GM23338 (cell line): ENCODE data around the gene NCCRP1. TPM values are rescaled to one million over a fixed set of nuclear protein-coding genes. Genes with fewer than 3 reads are reported as not detected.

Experiments used
- ATAC-seq: fragments of 200-7000 bp; cut with Tn5 transposase; 3 replicates; pipeline ENCODE4 v1.9.1; 2020
- DNase-seq: peaks from one replicate; pipeline ENCODE4 v3.0.0-alpha.2; 2015; ENCODE audit warnings: low spot score
- H2AFZ ChIP-seq: fragments of 200-600 bp; sonication (generic); 2 replicates; pipeline ENCODE4 v1.8.0; 2016; ENCODE audit warnings: antibody characterized with exemption, mild to moderate bottlenecking, moderate library complexity
- H3F3A ChIP-seq: fragments of 200-600 bp; sonication (generic); replicated peaks from 2 replicates; pipeline ENCODE4 v1.8.0; 2017; ENCODE audit warnings: antibody characterized with exemption, mixed run types, low read depth
- H3K27ac ChIP-seq: fragments of 200-600 bp; sonication (generic); 2 replicates; pipeline ENCODE4 v1.6.1; 2016; ENCODE audit warnings: low read depth
- H3K27me3 ChIP-seq: fragments of 200-600 bp; sonication (generic); 2 replicates; pipeline ENCODE4 v1.8.0; 2016; ENCODE audit warnings: mild to moderate bottlenecking, mixed run types, moderate library complexity; ENCODE audit not compliant: insufficient read depth
- H3K36me3 ChIP-seq: fragments of 200-600 bp; sonication (generic); 2 replicates; pipeline ENCODE4 v1.8.0; 2016; ENCODE audit warnings: mild to moderate bottlenecking; ENCODE audit not compliant: insufficient read depth
- H3K4me1 ChIP-seq: fragments of 200-600 bp; sonication (generic); 2 replicates; pipeline ENCODE4 v1.8.0; 2016; ENCODE audit warnings: mild to moderate bottlenecking, moderate library complexity; ENCODE audit not compliant: insufficient read depth
- H3K4me2 ChIP-seq: fragments of 200-600 bp; sonication (generic); 2 replicates; pipeline ENCODE4 v1.7.1; 2017; ENCODE audit warnings: mixed run types
- H3K4me3 ChIP-seq: fragments of 200-600 bp; sonication (generic); 2 replicates; pipeline ENCODE4 v1.6.1; 2016; ENCODE audit warnings: mixed run types
- H3K79me2 ChIP-seq: fragments of 200-600 bp; sonication (generic); replicated peaks from 2 replicates; pipeline ENCODE4 v1.8.0; 2017; ENCODE audit warnings: mild to moderate bottlenecking; ENCODE audit not compliant: insufficient read depth
- H3K9me2 ChIP-seq: fragments of 200-600 bp; sonication (generic); 2 replicates; pipeline ENCODE4 v1.8.0; 2017; ENCODE audit not compliant: insufficient read depth
- H4K20me1 ChIP-seq: fragments of 200-600 bp; sonication (generic); replicated peaks from 2 replicates; pipeline ENCODE4 v1.8.0; 2017; ENCODE audit warnings: mild to moderate bottlenecking; ENCODE audit not compliant: insufficient read depth
- H3K27ac Mint-ChIP-seq: 2 replicates; pipeline ENCODE4 v1.8.0; 2020; ENCODE audit warnings: inconsistent platforms, mild to moderate bottlenecking, moderate library complexity, mixed read lengths
- H3K27me3 Mint-ChIP-seq: 3 replicates; pipeline ENCODE4 v1.8.0; 2022; ENCODE audit warnings: low read depth, mild to moderate bottlenecking, moderate library complexity, mixed read lengths, inconsistent platforms; ENCODE audit not compliant: insufficient read depth, poor library complexity
- H3K36me3 Mint-ChIP-seq: 3 replicates; pipeline ENCODE4 v1.8.0; 2021; ENCODE audit warnings: low read depth, mild to moderate bottlenecking, inconsistent platforms, moderate library complexity, mixed read lengths
- H3K4me1 Mint-ChIP-seq: 3 replicates; pipeline ENCODE4 v1.8.0; 2020; ENCODE audit warnings: mild to moderate bottlenecking, inconsistent platforms, mixed read lengths
- H3K4me3 Mint-ChIP-seq: 3 replicates; pipeline ENCODE4 v1.8.0; 2021; ENCODE audit warnings: moderate library complexity, mild to moderate bottlenecking, inconsistent platforms, mixed read lengths
- H3K9me3 Mint-ChIP-seq: 3 replicates; pipeline ENCODE4 v1.8.0; 2020; ENCODE audit warnings: moderate library complexity, mild to moderate bottlenecking, inconsistent platforms, mixed read lengths
- CREB1 ChIP-seq: fragments of 250-450 bp; sonication (Bioruptor Pico); IDR thresholded peaks from 2 replicates; pipeline ENCODE4 v1.5.0; 2020; ENCODE audit warnings: low read depth, mild to moderate bottlenecking, moderate library complexity
- CTCF ChIP-seq, 2 experiments: fragments of 200-600 bp in 1 of 2; sonication (generic) in 1 of 2; conservative IDR thresholded peaks; 2 replicates each; pipeline versions ENCODE4 v1.5.1 to v1.6.1; 2016 to 2017; ENCODE audit warnings: antibody characterized with exemption in 2 of 2, low read depth in 2 of 2, mild to moderate bottlenecking in 2 of 2, moderate library complexity in 1 of 2
- ETS1 ChIP-seq: IDR thresholded peaks from 2 replicates; pipeline ENCODE4 v1.6.1; 2016; ENCODE audit warnings: antibody characterized with exemption
- EZH2 ChIP-seq: fragments of 200-600 bp; sonication (generic); IDR thresholded peaks from one replicate; pipeline ENCODE4 v1.8.0; 2017; ENCODE audit warnings: antibody characterized with exemption, mild to moderate bottlenecking, low read depth; ENCODE audit not compliant: unreplicated experiment
- ZNF462 ChIP-seq: fragments of 250-450 bp; sonication (Bioruptor Pico); IDR thresholded peaks from 2 replicates; pipeline ENCODE4 v1.5.0; 2020; ENCODE audit warnings: mild to moderate bottlenecking, moderate library complexity
- polyA plus RNA-seq: library from polyadenylated mRNA; unstranded; fragments of >200 nt; fragmentation: Nextera tagmentation; extraction: Ambion mirVana; gene quantifications from 2 replicates; pipeline ENCODE4 v1.2.1, GENCODE V29; 2016
- total RNA-seq: library from RNA; depleted of rRNA; stranded (reverse); fragments of >200 nt; shearing (Covaris generic); gene quantifications from 2 replicates; pipeline ENCODE4 v1.2.3, GENCODE V29; 2014

Gene NCCRP1
- total and polyA plus RNA-seq, 2 experiments from 2014 or later: 3.6 to 6.2 TPM

GRCh38 chr19:39177736-39178135, 19.0 kb upstream of the NCCRP1 start (continued):
- TF ChIP-seq ZNF462 (no peak), CTCF (conservative IDR thresholded peaks at IDR 0.05; ENCODE audit: low read depth in 2 of 2) (no peak)

GRCh38 chr19:39178296-39179006, 18.3 kb upstream of the NCCRP1 start:
- Histone ChIP-seq H3K9me2 (no peaks in the 10 kb centered on the region), H3K79me2 (no peaks in the 10 kb centered on the region), H3K4me3 (no peak overlapping the region), H3K4me2 (no peak overlapping the region), H3K4me1 (no peaks in the 10 kb centered on the region), H2AFZ (no peak overlapping the region), H3K36me3 (no peaks in the 10 kb centered on the region; the same call in 1 of the 2 replicates), H3K27ac (no peak overlapping the region), H4K20me1 (0 out of 2 replicates have a peak, but pooled peaks cover 2% of the 10 kb centered on the region), H3K27me3 (no peaks in the 10 kb centered on the region), H3F3A (no peaks in the 10 kb centered on the region)
- H3K36me3 Mint-ChIP-seq: no peaks in the 10 kb centered on the region; the same call in 2 of the 3 replicates
- peaks cover 3% of the 10 kb centered on the region for H3K27me3 Mint-ChIP-seq
- H3K4me3 Mint-ChIP-seq: no peak overlapping the region
- TF ChIP-seq CREB1 (CRISPR knock-in tag): no peak
- no peak for TF ChIP-seq ETS1
- TF ChIP-seq EZH2: no peak
- no peak overlapping the region for H3K27ac Mint-ChIP-seq
- H3K9me3 Mint-ChIP-seq: no peaks in the 10 kb centered on the region
- DNase-seq (no peak), ATAC-seq (no peak)
- H3K4me1 Mint-ChIP-seq: no peaks in the 10 kb centered on the region
